WTC11 (cell line): ENCODE measurements around the gene RGS14. TPM values are rescaled to one million over a fixed set of nuclear protein-coding genes. Genes with fewer than 3 reads are reported as not detected.
A peak's percentile ranks its signal among the peaks of the same experiment; 100 is the strongest.

Experiments used
- ATAC-seq: fragments of 200-7000 bp; cut with Tn5 transposase; 2 replicates; pipeline ENCODE4 v1.10.0; 2021; ENCODE audit warnings: mild to moderate bottlenecking, moderate library complexity
- CTCF ChIA-PET: fragments of 300-600 bp; sonication (Branson Sonifier 250); formaldehyde crosslinking; loops from one replicate; lab custom pipeline; 2021; ENCODE audit warnings: antibody characterized with exemption; lab: Charles Lee
- POLR2A ChIA-PET: fragments of 350-600 bp; sonication (Branson Sonifier 250); formaldehyde crosslinking; loops from one replicate; lab custom pipeline; 2021; ENCODE audit warnings: antibody characterized with exemption; lab: Charles Lee
- DNase-seq: peaks from one replicate; pipeline ENCODE4 v3.0.0; 2021; ENCODE audit warnings: low spot score
- H3K27ac Mint-ChIP-seq: 2 replicates; pipeline ENCODE4 v1.8.0; 2021; ENCODE audit warnings: mixed read lengths
- H3K27me3 Mint-ChIP-seq: 2 replicates; pipeline ENCODE4 v1.8.0; 2021; ENCODE audit warnings: low read depth, mild to moderate bottlenecking, moderate library complexity, mixed read lengths
- H3K36me3 Mint-ChIP-seq: 2 replicates; pipeline ENCODE4 v1.8.0; 2021; ENCODE audit warnings: mixed read lengths
- H3K4me1 Mint-ChIP-seq: 2 replicates; pipeline ENCODE4 v1.8.0; 2022; ENCODE audit warnings: mixed read lengths
- H3K4me3 Mint-ChIP-seq: 2 replicates; pipeline ENCODE4 v1.8.0; 2021; ENCODE audit warnings: mild to moderate bottlenecking, moderate library complexity, mixed read lengths
- H3K9me3 Mint-ChIP-seq: 2 replicates; pipeline ENCODE4 v1.8.0; 2021; ENCODE audit warnings: mixed read lengths
- ATF6 ChIP-seq: sonication (generic); formaldehyde crosslinking; IDR thresholded peaks from 2 replicates; pipeline ENCODE4 v1.8.1; 2023; ENCODE audit warnings: mild to moderate bottlenecking, missing genetic modification reagents
- JAZF1 ChIP-seq: fragments of 250-450 bp; sonication (Bioruptor Pico); IDR thresholded peaks from 2 replicates; pipeline ENCODE4 v1.9.0; 2021; ENCODE audit warnings: moderate library complexity, mild to moderate bottlenecking, inconsistent platforms
- MAX ChIP-seq: sonication (generic); formaldehyde crosslinking; IDR thresholded peaks from 2 replicates; pipeline ENCODE4 v1.8.0; 2022; ENCODE audit warnings: mild to moderate bottlenecking, missing genetic modification reagents
- MLX ChIP-seq: sonication (generic); formaldehyde crosslinking; IDR thresholded peaks from 2 replicates; pipeline ENCODE4 v1.8.1; 2023; ENCODE audit warnings: mild to moderate bottlenecking, missing genetic modification reagents, moderate library complexity
- NR3C1 ChIP-seq: sonication (generic); formaldehyde crosslinking; conservative IDR thresholded peaks from 2 replicates; pipeline ENCODE4 v1.8.1; 2023; ENCODE audit warnings: low read depth, mild to moderate bottlenecking, missing genetic modification reagents
- PREB ChIP-seq: sonication (generic); formaldehyde crosslinking; IDR thresholded peaks from 2 replicates; pipeline ENCODE4 v1.8.1; 2022; ENCODE audit warnings: mild to moderate bottlenecking, missing genetic modification reagents, moderate library complexity, borderline replicate concordance
- TP53 ChIP-seq: sonication (generic); formaldehyde crosslinking; IDR thresholded peaks from 2 replicates; pipeline ENCODE4 v1.8.1; 2023; ENCODE audit warnings: mild to moderate bottlenecking, missing genetic modification reagents
- USF1 ChIP-seq: sonication (generic); formaldehyde crosslinking; IDR thresholded peaks from 2 replicates; pipeline ENCODE4 v1.8.0; 2022; ENCODE audit warnings: mild to moderate bottlenecking, missing genetic modification reagents
- ZNF281 ChIP-seq: sonication (generic); formaldehyde crosslinking; IDR thresholded peaks from 2 replicates; pipeline ENCODE4 v1.8.0; 2023; ENCODE audit warnings: mild to moderate bottlenecking, missing genetic modification reagents
- total RNA-seq: library from RNA; stranded (reverse); gene quantifications from 3 replicates; pipeline ENCODE4 v1.2.3, GENCODE V29; 2021

RGS14 gene
- total RNA-seq, 1 experiment from 2014 or later: 74.6 TPM

DNA sequence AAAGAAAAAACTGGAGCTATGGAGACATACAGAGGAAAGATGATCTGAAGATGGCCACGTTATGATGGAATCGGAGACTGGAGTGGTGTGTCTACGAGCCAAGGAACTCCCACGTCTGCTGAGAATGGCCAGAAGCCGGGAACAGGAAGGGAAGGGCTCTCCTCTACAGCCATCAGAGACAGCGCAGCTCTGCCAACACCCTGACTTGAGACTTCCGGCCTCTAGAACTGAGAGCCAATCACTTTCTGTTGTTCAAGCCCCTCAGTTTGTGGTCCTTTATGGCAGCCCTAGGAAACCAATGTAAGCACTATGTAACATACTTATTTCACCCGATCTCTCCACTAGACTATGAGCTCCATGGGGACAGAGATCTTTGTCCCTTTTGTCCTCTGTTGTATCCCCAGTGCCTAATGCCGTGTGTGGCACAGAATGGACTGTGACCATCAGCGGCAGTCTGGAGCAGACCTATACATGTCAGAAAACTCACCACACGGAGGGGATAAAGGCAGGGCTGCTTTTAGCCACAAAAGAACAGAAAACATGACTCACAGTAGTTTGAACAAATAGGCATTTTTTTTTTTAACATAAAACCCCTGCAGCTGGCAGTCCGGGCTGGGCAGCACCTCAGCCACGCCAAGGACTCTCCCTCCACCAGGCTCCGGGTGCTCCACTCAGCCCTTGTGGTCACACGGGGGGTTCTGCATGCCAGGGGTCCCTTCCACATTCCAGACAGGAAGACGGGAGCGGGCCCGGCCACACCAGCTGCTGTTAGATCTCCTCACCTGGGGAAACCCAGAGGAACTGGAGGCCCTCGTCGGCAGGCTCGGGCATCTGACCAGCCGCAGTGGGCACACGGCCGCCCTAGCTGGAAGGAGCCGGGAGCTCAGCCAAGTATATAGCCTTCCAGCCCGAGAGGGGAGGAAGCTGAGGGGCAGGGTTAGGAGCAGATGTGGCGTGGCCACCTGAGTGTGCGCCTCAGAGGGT, 29.9 kb upstream of the RGS14 start:
- POLR2A ChIA-PET: interaction anchor here (0.6 kb wide), 1 partner anchor 38 kb away, joined by 3 read pairs; no protein-coding TSS in a partner anchor
- peak overlapping the region; percentile 93 for H3K27ac Mint-ChIP-seq
- peaks cover 26% of the 10 kb centered on the region for H3K4me1 Mint-ChIP-seq

More for the DNA sequence above, 29.9 kb upstream of the RGS14 start:
- TF ChIP-seq ZNF281 (CRISPR knock-in tag): no peak
- TF ChIP-seq NR3C1 (CRISPR knock-in tag): no peak
- no peak for TF ChIP-seq MAX
- TF ChIP-seq JAZF1 (CRISPR knock-in tag): no peak
- TF ChIP-seq PREB (CRISPR knock-in tag): no peak
- no peak for TF ChIP-seq ATF6 (CRISPR knock-in tag)
- TF ChIP-seq MLX (CRISPR knock-in tag): no peak
- TF ChIP-seq TP53 (CRISPR knock-in tag): no peak
- TF ChIP-seq USF1 (CRISPR knock-in tag): no peak
- H3K27me3 Mint-ChIP-seq: no peaks in the 10 kb centered on the region; the same call in 1 of the 2 replicates
- H3K4me3 Mint-ChIP-seq: no peak overlapping the region
- no peak for ATAC-seq
- CTCF ChIA-PET: interaction anchor here (1.0 to 2.1 kb wide), 11 partner anchors 9 to 279 kb away, joined by 3 to 8 read pairs (median 4); no protein-coding TSS in a partner anchor
- H3K36me3 Mint-ChIP-seq: peaks cover 19% of the 10 kb centered on the region
- H3K9me3 Mint-ChIP-seq: no peaks in the 10 kb centered on the region
- DNase-seq: no peak
